ENCODE measurements around the gene SH3RF1.

The SH3RF1 gene

DNA sequence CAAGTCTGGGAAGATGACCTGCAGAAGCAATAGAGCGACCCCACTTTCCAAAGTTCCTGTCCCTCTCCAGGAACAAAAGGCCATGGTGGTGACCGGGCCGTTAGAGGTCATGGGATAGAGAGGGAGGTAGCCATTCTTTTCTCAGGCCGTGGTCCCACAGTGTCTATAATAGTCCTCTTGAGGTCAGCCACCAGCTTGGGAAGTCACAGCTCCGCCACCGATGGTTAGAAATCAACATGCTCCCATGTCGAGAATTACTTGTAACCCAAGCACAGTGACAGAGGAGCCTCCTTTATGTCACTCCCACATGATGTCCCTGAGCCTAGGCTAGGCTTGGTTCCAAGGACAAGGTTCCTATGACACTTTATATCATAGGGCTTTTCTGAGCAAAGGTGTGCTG, 212.4 kb downstream of the SH3RF1 start:
- no peak for DNase-seq

DNA sequence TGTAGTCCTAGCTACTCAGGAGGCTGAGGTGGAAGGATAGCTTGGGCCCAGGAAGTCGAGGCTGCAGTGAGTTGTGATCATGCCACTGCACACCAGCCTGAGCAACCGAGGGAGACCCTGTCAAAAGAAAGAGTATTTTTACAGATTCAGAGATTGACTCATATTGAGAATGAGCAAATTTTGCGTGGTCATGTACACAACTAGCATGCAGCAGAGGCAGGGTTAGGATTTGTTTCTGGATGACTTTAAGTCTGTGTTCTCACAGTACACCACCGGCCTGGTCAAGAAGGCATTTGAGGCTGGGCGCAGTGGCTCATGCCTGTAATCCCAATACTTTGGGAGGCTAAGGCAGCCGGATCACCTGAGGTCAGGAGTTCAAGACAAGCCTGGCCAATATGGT, 215.9 kb downstream of the SH3RF1 start:
- DNase-seq: no peak

DNA sequence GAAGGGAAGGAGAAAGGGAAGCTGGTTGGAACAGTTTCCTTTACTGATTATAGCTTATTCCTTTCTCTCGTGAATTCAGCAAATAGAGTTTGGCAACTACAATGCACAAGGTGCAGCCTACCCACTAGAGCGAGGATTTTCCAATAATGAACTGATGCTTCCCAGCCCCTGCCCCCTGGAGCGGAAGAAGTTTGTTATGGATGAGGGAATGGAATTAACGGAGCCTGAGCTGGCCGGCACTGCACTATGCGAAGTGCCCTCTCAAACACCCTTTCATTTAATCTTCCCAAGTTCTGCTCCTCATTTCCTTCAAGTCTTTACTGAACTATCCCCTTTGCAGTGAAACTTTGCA, 218.2 kb downstream of the SH3RF1 start:
- DNase-seq: no peak

DNA sequence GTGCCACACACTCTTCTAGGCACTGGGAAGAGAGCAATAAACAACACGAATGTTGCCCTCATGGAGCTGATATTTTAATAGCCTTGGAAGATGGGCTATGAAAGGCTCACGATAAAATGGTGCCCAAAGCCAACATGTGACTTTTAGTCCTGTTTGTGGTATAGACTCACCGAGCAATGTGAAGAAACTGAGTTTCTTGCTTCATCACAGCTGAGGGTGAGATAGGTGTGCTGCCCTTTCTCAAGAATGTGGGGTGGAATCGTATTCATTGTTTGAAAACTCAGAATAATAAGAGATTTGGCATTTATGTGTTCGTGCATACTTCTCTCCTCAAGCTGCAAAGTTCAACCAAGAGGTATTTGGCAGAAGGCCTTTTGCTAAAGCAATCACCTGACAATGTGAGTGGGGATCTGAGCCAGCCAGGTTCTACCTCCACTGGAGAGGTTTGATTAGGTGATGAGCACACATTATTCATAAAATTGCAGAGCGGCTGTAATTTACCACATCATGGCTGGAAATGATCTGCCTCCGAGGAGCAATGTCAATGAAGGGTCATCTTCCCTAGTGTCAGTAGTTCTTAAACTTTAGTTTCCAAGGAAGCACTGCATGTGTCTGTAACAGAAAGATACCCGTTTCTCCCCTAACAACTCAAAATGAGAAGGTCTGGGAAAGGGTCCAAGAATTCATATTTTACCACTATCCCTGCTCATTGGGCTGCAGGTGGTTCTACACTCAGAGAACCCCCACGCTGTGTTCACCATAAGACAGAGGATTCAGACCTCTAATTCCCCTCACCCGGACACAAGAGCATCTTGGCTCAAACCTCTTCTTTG, 218.8 kb downstream of the SH3RF1 start:
- DNase-seq: peak in 1 of 2 experiments; percentile 27

DNA sequence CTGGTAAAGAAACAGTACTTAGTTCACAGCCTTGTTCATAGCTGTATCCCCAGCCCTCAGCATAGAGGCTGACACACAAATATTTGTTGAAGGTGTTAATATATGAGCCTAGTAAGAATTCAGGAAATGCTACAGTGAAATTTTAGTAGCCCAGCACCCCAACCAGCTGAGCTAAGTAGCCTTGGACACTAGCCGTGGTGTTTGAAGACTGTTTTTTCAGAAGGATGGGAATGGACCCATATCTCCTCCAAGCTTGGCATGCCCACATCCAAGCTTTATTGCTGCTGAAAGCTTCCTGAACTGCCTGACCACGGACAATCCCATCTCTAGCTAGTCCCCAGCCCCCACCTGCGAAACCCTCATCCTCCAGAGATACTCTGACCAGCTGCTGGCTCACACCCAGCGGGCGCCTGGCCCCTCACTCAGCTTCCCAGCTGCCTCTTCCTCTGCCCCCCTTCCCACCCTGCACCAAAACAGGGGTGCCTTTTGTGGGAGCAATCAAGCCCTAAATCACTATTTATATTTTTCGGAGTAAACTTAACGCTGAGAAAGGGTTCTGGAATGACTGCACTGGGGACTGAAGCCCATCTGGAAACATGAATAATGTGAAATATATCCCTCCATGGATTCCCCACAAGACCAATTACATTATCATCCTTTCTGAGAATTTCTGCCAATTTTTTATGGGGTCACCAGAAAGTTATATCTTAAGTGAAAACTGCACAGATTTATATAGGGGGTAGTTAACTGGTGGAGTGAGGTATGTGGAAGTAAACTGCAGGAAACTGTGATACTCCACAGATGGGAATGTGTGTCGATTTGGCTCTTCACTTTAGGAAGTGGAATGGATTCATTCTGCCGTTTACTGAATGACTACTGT, 219.6 kb downstream of the SH3RF1 start:
- DNase-seq: no peak

DNA sequence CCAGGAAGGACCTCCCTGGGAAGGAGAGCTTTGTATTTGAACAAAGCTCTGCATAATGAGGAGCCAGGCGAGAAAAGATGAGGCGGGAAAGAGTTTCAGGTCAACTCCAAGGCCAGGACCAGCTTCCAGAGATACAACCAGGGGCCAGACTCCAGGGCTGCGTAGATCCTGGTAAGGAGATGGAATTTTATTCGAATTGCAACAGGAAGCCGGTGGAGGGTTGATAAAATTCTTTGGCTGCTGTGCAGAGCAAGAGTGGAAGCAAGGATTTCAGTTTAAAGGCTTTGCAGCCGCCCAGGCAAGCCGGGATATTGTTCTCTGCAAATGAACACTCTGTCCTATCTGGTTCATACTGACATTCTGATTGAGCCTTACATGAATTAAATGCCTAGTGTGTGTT, 220.5 kb downstream of the SH3RF1 start:
- no peak for DNase-seq

DNA sequence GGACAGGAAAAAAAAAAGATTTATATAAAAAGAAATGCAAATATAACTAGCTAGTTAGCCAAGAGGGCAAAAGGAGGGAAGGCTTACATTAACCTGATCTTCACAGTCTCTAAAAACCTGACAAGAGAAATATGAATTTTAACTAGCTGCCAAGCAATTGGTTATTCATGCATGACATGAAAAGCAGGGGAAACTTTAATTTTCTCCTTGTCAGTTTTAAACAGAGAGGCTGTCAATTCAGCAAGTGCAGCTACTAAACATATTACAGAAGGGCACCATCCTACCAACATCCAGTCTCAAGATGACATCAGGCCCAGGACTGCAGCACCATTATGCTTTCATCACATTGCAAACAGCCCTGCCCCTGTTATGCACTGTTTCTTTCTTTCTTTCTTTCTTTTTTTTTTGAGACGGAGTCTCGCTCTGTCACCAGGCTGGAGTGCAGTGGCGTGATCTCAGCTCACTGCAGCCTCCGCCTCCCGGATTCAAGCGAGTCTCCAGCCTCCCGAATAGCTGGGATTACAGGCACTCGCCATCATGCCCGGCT, 221.8 kb downstream of the SH3RF1 start:
- DNase-seq: no peak

DNA sequence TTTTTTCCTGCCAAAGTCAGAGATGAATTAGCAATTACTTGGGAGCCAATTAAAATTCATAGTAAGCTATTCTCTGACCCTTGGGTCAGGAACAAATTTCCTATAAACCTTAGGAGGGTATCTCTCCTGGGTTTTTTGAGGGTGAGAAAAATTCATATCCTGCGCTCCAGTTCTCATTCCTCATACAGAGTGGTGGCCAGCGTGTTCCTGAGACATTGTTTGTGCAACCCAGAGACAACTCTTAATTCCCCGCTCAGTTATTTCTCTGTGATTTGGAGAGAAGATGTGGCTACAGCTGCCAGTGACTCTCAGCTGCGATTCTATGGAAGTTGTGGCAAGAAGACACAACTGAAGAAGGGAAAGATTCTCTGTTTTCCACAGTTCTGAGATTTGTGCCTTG, 222.8 kb downstream of the SH3RF1 start:
- DNase-seq: no peak

DNA sequence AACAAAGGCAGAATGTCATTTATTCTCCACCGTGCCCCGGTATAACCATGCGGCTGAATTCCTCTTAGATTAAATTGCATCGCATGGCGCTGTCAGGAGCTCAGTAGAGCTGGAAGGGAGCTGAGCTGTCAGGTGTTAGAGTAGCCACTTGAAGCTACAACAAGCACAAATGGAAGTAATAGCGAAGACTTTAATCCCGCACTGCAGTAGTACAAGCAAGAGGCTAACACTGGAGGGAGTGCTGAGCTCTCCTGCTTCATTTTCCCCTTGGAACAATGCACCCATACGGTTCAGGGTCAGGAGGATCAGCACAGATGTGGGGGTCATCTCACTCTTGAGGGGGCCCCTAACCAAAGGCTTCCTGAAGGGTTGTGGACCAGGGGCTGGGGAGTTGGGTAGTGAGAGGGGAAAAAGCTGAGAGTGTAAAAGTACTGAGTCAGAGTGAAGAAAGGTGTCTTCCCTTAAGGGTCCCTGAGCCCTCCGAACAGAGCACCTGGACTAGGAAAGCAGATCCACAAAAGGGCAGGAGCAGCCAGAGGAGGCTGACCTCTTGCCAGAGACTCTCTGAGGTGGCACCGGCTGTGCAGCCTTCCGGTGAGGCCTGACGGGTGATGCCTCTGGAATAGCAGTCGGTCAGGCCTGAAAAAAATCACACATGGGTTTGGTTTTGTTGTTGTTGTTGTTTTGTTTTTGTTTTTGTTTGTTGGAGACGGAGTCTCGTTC, 224.7 kb downstream of the SH3RF1 start:
- no peak for DNase-seq

DNA sequence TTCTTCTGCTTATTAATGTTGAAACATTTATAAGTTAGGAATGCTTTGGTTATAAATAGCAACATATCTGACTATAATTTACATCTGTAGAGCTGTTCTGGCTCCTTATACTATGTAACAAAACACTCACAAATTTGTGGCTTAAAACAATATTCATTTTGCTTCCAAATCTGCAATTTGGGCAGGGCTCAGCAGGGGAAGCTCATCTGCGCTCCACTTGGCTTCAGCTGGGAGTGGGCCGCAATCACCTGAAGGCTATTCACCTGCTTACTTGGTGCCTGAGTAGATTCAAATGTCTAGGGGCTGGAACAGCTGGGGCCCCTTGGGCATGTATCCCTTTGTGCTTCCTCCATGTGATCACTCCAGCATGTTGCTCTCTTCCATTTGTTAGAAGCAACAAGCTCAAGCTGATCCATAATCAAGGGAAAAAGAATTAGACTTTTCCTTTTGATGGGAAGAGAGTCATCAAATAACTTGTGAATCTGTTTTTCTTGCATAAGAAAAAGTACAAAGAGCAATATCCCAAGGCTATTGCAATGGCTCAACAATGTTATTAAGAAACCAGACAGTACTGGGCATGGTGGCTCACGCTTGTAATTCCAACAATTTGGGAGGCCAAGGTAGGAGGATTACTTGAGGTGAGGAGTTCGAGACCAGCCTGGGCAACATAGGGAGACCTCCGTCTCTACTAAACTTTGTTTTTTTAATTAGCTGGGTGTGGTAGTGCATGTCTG, 225.9 kb downstream of the SH3RF1 start:
- no peak for DNase-seq

Measured in NCI-H2081 (cell line).